Measurements from ENCODE around the gene FNDC3B. TPM values are rescaled to one million over a fixed set of nuclear protein-coding genes. Genes with fewer than 3 reads are reported as not detected.

Gene FNDC3B
- total RNA-seq, 1 donor from 2014 or later = 71.3 TPM

DNA sequence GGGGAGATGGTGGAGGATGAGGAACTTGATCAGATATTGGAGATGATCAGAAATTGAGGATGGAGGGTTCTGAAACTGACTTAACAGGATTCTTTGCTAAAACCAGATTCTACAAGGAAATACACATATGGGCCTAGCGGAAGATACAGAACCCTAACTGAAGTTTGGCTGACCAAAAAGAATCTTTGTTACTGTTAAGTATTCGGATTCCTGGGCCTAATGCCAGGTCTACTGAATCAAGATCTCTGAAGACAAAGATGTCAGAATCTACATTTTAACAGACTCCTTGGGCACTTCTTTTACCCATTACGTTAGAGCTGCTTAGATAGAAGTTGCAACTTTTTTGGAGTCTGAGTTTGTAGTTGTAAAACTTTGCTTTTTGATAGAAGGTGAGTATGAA is 137.7 kb downstream of the FNDC3B start:
- peaks cover 2% of the 10 kb centered on the region for H3K36me3 ChIP-seq (ENCODE audit: control insufficient read depth, insufficient read depth, low read length)
- H3K27me3 ChIP-seq (ENCODE audit: control insufficient read depth, insufficient read depth, low read length) = no peaks in the 10 kb centered on the region
- TF ChIP-seq, protein P1, sequence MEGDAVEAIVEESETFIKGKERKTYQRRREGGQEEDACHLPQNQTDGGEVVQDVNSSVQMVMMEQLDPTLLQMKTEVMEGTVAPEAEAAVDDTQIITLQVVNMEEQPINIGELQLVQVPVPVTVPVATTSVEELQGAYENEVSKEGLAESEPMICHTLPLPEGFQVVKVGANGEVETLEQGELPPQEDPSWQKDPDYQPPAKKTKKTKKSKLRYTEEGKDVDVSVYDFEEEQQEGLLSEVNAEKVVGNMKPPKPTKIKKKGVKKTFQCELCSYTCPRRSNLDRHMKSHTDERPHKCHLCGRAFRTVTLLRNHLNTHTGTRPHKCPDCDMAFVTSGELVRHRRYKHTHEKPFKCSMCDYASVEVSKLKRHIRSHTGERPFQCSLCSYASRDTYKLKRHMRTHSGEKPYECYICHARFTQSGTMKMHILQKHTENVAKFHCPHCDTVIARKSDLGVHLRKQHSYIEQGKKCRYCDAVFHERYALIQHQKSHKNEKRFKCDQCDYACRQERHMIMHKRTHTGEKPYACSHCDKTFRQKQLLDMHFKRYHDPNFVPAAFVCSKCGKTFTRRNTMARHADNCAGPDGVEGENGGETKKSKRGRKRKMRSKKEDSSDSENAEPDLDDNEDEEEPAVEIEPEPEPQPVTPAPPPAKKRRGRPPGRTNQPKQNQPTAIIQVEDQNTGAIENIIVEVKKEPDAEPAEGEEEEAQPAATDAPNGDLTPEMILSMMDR (IDR thresholded peaks at IDR 0.05; ENCODE audit: insufficient read depth, low read length, poor library complexity, severe bottlenecking) = no peak
- H3K4me3 ChIP-seq (ENCODE audit: low read depth, low read length) = no peak overlapping the region
- no peak for DNase-seq (ENCODE audit: low read depth)

DNA sequence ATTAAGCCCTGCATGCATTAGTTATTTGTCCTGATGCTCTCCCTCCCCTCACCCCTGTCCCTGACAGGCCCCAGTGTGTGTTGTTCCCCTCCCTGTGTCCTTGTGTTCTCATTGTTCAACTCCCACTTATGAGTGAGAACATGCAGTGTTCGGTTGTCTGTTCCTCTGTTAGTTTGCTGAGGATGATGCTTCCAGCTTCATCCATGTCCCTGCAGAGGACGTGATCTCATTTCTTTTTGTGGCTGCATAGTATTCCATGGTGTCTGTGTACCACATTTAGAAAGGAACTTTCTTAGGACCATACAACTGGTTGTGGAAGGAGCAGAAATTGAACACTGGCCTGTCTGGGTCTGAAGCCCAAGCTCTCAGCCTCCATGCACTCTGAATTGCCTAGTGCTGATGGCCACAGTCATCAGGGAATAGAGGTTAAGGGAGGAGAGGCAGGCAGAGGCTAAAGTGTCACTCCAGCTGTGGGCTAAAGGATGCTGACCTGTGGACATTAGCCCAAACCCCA is 138.5 kb downstream of the FNDC3B start:
- TF ChIP-seq, protein P1 (IDR thresholded peaks at IDR 0.05; ENCODE audit: insufficient read depth, low read length, poor library complexity, severe bottlenecking) = no peak
- Histone ChIP-seq H3K27me3 (ENCODE audit: control insufficient read depth, insufficient read depth, low read length) (no peaks in the 10 kb centered on the region), H3K36me3 (ENCODE audit: control insufficient read depth, insufficient read depth, low read length) (peaks cover 2% of the 10 kb centered on the region), H3K4me3 (ENCODE audit: low read depth, low read length) (no peak overlapping the region)
- no peak for DNase-seq (ENCODE audit: low read depth)

DNA sequence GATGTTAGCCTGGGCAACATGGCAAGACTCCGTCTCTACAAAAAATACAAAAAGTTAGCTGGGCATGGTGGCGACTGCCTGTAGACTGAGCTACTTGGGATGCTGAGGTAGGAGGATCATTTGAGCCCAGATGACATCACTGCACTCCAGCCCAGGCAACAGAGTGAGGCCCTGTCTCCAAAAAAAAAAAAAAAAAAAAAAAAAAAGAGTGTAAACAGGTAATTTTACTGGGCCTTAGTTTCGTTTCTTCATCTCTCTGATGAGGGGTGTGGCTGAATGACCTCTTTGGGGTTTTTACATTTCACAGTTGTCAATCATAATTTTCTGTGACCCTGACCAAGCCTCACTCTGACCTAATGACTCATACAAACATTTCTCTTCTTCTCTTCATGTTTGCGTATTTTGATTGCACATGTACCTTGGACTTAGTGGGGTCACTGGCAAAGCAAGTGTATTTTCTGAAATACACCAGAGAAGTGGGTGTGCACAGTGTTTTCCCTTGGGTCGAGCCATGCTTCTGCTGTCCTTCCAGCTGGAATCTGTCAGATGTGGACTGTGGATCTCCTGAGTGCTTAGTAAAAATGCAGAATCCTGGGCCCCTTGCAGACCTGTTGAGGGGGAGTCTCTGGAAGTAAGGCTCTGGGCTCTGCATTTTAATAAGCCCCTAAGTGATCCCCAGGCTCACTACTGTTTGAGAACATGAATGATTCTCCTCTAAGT is 140.5 kb downstream of the FNDC3B start:
- Histone ChIP-seq H3K4me3 (ENCODE audit: low read depth, low read length) (no peak overlapping the region), H3K27me3 (ENCODE audit: control insufficient read depth, insufficient read depth, low read length) (no peaks in the 10 kb centered on the region), H3K36me3 (ENCODE audit: control insufficient read depth, insufficient read depth, low read length) (peaks cover 2% of the 10 kb centered on the region)
- TF ChIP-seq, protein P1 (IDR thresholded peaks at IDR 0.05; ENCODE audit: insufficient read depth, low read length, poor library complexity, severe bottlenecking) = no peak
- DNase-seq (ENCODE audit: low read depth) = no peak

DNA sequence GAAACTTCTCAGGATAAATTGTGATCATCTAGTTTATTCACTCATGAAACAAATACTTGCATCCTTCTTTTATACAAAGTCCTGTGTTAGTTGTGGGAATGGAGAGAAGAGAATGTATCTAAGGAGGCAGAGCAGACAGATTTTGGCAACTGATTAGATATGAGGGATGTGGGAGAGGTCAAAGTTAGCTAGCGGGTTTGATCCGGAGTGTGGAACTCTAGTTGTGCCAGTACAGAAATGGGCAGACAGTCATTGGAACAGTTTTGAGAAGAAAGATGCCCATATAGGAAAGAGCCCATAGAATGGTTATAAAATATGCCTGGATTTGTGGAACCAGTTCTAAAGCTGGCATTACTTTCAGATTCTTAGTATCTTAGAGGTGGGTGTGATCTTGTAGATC is 141.1 kb downstream of the FNDC3B start:
- H3K4me3 ChIP-seq (ENCODE audit: low read depth, low read length) = no peak overlapping the region
- peaks cover 2% of the 10 kb centered on the region for H3K36me3 ChIP-seq (ENCODE audit: control insufficient read depth, insufficient read depth, low read length)
- DNase-seq (ENCODE audit: low read depth) = no peak
- TF ChIP-seq, protein P1 (IDR thresholded peaks at IDR 0.05; ENCODE audit: insufficient read depth, low read length, poor library complexity, severe bottlenecking) = no peak
- H3K27me3 ChIP-seq (ENCODE audit: control insufficient read depth, insufficient read depth, low read length) = no peaks in the 10 kb centered on the region

DNA sequence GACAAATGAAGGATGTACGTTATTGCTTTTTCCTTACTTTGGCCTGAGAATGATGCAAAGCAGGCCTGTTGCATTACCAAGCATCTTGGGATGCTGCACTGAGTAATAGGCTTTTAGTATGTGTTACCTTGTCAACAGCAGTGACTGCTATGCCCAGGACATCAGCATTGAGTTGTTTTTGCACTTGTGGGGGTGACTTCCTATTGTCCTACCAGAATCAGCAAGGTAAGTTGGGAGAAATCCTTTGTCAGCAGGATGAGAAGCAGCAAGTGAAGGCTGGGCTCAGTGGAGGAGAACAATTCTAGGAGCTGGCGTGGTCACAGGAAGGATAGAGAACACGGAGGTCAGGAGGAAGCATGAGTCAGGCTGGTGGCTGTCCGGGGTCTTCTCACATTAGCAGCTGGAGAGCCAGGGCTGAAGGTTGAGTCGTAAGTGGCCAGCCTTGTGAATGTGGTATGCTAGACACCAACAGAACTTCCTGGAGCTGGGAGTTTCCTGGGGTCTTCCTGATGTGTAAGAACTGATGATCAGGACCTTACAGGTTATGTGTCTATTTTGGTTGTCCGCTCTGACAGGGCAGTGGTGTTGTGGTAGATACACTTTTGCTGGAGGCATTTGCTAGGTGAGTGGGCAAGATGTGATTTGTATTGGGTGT is 142.7 kb downstream of the FNDC3B start:
- H3K36me3 ChIP-seq (ENCODE audit: control insufficient read depth, insufficient read depth, low read length) = peaks cover 2% of the 10 kb centered on the region
- H3K27me3 ChIP-seq (ENCODE audit: control insufficient read depth, insufficient read depth, low read length) = no peaks in the 10 kb centered on the region
- no peak for DNase-seq (ENCODE audit: low read depth)
- TF ChIP-seq, protein P1 (IDR thresholded peaks at IDR 0.05; ENCODE audit: insufficient read depth, low read length, poor library complexity, severe bottlenecking) = no peak
- no peak overlapping the region for H3K4me3 ChIP-seq (ENCODE audit: low read depth, low read length)

Data from kidney epithelial cell (primary cell).